Activated CD4-positive, alpha-beta T cell treated with anti-CD3 and anti-CD28 coated beads, Interleukin-2, amount 50 U/mL, for 4 hours (primary cell): ENCODE measurements around the gene TMTC4.
"Not testable (repeated sequence)": the region's sequence is repeated elsewhere in the genome, so short reads cannot be mapped to it uniquely, and the experiment has no call there.

Experiments
- DNase-seq, 2 experiments: peaks; one replicate each; pipeline ENCODE4 v3.0.0-alpha.2; 2020

Gene TMTC4

DNA sequence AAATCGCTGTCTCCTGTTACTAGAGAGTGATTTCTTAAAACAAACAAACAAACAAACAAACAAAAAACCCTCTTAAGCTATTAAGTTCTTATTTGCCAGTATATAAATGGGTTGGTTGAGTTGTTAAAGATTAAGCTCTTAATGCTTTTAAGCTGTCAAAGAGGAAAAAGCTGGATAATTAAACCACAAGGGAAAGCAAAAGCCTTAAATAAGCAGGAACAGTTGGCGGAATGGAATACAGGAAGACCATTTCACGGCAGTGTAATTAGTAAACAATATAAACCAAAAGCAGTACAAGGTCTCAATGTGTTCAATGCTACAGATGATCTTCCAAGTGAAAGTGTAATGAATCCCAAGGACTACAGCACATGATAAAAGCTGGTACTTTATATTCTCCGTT is 53.8 kb downstream of the TMTC4 start:
- DNase-seq = no peak

DNA sequence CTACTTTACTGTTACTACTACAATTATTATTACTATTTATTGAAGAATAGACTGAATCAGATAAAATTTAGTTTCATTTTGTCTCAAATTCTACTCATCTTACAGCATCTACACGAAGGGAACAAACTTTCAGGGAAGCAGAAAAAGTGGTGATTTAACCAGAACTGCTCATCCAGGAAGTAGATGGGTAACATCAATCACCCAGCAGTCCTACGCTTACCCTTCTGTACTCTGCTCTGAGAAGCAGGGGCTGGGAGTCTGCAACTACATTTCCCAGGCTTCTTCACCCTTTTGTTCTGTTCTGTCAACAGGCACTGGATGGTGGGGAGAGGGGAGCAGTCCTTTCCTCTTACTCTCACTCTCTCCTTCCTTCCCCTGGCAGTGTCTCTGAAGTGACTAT is 54.7 kb downstream of the TMTC4 start:
- no peak for DNase-seq

DNA sequence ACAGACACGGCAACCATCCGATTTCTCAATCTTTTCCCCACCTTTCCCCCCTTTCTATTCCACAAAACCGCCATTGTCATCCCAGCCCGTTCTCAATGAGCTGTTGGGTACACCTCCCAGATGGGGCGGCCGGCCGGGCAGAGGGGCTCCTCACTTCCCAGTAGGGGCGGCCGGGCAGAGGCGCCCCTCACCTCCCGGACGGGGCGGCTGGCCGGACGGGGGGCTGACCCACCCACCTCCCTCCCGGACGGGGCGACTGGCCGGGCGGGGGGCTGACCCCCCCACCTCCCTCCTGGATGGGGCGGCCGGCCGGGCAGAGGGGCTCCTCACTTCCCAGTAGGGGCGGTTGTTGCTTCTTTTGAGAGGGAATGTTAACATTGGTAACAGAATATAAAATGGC is 55.7 kb downstream of the TMTC4 start:
- DNase-seq = not testable (repeated sequence)

DNA sequence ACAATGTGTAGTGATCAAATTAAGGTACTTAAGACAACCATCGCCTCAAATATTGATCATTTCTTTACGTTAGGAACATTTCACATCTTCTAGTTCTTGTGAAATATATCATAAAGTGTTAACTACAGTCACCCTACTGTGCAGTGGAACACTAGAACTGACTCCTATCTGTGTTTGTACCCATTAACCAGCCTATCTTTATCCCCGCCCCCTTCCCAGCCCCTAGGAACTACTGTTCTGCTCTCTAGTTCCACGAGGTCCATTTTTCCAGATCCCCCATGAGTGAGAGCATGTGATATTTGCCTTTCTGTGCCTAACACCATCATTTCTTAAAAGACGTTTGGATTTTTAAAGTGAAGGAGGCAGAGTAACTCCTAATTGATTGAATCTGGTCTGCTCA is 61.6 kb downstream of the TMTC4 start:
- no peak for DNase-seq

DNA sequence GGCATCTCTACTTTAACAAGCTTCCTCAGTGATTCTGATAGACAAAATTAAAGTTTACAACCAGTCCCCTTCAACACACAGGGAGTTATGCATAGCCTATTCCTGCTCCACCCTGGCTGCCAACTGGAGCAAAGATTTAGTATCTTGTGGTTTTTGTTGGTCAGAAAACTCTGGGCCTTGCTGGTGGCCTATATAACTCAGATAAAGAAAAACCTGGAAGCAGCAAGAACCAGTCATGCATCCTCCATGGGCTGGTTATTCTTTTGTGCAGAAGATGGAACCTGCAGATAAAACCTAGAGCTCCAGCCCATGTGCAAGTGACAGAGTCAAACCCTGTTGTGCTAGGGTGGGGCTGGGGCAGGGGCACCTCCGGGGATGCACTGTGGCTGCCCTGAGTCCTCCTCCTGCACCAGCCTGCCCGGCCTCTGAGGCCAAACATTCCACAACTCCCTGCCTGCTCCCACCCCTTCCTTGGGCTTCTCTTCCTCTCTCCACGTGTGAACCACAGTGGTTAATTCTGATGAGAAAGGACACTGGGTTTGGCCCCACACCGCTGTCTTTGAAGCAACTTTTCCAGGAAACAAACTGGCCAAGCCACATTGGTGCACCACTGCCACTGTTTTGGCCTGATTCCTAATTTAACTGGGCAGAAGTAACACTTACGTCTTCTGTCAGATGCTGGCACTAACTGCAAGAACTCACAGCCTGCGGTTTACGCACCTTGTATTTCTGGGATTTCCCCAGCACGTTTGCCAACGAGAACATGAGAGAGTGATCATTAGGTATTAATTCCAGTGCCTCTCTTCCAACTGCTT is 62.7 kb downstream of the TMTC4 start:
- DNase-seq = no peak

DNA sequence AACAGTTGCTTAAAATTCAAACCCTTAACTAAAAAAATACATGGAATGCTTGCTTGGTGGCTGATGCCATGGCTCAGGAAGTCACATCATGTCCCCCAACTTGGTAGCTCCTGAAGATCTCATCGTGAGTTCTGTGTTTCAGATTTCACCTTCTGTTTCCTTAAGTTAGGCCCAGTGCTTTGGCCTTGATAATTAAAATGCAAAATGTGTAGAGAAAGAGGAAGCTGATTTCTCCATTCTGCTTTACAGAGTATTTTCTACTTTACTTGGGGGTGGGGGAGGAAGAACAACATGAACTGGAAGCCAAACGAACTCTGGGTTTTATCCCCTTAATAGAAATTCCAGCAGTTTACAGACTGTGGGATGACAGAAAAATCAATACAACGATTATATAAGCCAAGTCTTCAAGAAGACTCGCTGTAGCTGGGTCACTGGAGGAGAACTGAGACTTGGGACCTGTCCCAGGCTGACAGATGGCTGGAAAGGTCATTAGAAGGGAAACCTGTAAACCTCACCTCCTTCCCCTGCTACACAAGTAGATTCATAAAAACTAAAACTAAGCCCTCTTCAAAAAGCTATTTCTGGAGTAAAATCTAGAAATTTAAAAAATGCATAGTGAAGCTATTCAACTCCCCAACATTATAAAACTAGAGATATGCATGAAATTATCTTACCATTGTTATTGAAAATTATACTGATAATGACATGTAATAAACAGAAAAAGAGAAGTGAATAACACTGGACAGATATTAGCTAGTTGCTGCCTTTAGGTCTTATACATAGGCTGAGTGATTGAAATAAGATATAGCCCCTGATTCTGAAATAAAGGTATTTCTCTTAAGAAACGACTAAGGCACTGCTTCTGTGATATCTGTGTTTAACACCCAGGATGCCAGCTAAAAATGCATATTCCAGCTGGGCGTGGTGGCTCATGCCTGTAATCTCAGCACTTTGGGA is 63.9 kb downstream of the TMTC4 start:
- no peak for DNase-seq

DNA sequence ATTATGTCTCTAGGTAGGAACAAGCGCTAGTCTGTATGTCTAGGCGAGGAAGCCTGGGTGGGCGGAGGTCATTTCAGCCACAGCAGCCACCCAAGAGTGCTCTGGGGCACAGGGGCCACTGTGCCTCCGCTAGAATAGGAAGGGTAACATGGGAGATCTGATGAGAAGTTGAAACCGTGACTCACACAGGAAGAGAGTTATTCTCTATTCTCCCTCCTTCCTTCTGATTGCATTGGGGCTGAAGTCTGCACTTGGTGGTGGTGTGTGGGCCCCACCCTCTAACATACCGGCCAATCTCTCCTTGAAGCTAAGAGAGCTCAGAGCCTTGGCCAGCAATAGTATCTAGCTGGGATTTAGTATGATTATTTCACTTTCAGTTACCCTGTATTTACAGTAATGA is 65.7 kb downstream of the TMTC4 start:
- DNase-seq = no peak

DNA sequence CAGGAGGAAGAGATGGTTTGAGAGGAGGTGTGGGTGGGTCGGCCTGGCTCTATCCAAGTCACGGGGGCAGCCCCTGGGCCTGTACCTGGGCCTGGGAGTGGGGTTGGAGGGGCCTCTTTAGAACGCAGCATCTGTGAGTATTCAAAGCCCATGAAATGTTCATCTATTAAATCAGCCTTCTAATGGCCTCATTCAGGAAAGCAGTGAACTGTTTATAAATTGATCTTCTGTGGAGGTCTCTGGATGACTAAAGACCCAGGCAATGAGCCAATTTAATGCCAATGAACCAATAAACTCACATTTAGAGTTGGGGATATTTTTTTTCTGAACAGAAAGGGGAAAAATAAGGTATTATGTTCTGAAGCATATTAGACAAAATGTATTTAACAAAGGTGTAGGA is 66.1 kb downstream of the TMTC4 start:
- no peak for DNase-seq

DNA sequence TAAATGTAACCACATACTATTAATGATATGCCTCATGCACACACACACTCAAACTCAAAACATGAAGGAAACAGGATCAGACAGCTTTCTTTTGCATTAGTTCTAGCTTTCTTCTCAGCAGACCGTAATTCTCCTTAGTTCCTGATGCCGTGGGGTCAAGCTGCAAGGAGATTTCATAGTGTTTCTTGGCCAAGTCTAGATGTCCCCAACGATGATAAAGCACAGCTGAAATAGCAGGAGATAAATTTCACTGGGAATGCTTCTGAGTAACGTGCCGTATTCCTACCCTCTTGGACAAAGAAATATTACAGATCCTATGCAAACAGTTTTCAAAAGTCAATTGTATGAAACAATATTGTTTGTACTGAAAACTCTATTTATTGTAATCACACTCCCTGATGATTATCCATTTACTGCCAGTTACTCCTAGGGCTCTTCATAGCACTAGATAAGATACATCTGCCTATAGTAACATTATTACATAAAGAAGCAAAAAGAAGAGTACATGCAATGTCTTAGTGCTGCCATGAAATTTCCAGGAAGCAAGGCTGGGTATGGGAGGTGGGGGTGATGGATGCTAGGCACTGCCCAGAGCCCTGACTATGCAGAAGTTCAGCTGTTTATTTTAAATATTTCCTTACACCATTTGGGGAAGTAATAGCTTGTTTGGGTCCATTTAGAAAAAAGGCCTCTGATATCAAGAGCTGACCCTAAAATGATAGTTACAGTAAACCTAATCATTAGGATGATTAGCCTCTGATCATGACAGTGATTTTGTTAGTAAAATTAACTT is 69.5 kb downstream of the TMTC4 start:
- DNase-seq = no peak

DNA sequence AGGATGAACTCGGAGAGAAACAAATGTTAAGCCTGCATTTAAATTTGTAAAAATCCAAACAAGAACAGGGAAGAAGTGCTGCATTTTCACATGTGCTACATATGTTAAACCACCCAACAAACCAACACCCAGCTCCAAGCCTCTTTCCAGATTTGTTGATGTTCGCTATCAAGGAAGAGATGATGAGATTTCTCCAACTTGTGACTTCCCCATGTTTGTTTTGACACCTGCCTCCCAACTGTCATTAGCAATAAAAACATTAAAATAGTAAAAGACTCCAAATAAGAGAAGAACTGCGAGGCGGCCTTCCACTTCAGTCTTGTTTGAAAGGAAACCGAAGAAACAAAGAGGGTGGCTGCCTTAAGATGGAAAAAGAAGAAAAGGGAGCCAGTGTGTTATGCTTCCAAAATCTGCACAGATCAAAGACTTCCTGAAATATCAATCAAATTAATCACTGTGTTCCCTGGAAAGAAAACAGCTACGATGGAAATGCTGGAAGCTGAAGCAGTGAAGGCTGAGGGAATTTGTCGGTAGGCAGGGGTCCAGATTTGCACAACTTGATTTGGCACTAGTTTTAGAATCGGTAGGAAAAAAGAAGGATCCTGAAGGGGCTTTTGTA is 72.0 kb downstream of the TMTC4 start:
- no peak for DNase-seq

DNA sequence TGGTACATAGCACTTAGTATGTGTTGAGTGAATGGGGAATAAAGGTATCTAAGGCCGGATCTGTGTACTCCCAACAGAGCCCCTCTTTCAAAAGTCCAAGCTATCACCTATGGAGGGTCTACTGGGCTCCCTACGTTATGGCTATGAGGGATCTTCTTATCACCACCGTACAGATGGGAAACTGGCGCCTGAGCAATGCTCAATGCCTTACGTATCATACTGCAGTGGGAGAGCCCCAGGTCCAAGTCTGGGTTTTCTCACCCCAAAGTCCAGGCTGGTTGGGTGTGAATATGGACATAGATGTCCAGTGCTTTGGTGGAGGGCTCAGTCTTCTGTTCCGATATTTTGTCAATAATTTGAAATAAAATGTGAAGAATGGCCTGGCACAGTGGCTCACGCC is 72.9 kb downstream of the TMTC4 start:
- DNase-seq = no peak

DNA sequence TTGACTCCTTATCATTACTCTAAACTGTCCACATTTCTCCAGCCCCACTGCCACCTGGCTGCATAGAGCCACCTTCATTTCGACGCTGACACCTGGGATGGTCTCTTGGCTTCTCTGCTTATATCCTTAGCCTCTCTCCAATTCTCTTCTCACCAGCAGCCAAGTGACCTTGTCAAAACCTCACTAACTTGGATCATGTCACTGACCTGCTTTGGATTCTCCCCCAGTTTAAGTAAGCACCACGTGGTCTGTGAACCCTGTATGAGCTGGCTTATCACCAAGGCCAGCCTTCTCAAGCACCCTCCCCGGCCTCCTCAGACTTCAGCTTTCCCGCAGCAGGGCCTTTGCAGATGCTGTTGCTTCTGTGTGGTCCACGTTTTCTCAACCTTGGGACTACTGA is 73.7 kb downstream of the TMTC4 start:
- no peak for DNase-seq

DNA sequence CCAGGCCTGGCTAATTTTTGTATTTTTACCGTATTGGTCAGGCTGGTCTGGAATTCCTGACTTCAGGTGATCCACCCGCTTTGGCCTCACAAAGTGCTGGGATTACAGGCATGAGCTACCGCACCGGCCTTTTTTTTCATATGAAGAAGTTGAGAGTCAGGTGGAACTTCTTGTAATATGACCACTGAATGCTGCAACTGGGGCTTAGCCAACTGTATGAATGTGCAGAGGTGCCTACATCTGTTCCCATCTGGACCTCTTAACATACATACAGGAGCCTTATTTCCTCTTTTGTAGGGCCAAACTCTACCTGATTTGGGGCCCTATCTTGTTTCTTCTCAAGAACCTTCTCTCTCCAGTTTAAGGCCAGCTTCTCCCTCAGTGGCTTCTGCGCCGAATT is 74.1 kb downstream of the TMTC4 start:
- no peak for DNase-seq

DNA sequence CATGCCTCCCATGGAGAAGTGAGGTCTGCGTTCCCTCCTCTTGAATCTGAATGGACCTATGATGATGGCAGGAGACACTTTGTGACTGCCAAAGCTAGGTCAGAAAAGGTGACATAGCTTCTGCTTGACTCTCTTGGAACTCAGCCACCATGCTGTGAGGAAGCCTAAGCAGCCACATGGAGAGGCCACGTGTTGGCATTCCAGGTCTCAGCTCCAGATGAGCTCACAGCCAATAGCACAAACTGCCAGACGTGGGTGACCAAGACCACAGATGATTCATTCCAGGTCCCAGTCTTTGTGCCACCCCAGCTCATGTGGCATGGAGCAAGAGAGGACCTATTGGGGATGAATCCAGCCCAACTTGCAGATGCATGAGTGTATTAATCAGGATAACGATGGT is 77.3 kb downstream of the TMTC4 start:
- no peak for DNase-seq

DNA sequence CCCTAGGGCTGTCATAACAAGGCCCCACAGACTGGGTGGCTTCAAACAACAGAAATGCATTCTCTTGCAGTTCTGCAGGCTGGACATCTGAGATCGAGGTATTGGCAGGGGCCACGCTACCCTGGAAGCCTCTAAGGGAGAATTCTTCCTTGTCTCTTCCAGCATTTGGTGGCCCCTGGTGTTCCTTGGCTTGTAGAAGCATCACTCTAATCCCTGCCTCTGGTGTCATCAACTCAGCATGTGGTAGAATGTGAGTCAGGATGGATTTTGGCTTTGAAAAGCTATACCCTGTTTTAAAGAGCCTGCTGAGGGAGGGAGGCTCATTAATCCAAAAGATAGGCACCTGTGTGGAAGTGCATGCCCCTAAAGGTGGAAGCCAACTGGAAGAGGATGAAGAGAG is 78.1 kb downstream of the TMTC4 start:
- DNase-seq = no peak

DNA sequence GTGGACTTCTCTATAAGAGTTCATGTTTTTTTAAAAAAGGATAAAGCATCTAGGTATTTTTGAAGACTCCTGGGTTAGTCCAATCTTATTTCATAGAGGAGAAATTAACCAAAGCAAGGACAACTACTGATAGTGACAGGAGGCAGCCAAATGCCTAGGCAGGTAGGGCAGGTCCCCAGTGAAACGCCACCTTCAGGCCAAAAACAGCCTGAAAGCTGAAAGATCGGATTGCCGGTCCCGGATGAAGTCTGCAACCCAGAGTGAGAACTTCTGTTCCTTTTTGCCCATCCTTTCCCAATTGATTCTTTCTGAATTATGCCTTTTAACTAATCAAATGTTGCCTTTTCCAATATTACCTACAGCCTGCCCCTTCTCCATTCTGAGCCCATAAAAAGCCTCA is 79.9 kb downstream of the TMTC4 start:
- no peak for DNase-seq

DNA sequence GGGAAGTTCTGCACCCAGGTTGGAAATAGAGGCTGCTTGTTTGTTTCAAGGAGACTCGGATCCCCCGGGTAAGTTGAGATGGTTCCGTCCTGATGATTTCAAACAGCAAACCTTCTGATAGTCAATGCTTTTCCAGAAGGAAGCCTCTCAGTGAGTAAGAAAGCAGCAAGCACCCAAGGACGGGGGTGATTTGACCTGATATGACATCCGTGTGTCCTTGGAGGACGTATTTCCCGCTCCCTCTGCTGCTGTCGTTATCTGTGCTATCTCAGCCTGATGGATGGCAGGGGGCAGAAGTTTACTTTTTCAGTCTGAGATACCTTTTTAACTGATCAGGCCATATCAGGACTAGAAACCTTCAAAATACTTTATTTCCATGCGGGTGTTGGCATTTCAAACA is 80.3 kb downstream of the TMTC4 start:
- DNase-seq = no peak

DNA sequence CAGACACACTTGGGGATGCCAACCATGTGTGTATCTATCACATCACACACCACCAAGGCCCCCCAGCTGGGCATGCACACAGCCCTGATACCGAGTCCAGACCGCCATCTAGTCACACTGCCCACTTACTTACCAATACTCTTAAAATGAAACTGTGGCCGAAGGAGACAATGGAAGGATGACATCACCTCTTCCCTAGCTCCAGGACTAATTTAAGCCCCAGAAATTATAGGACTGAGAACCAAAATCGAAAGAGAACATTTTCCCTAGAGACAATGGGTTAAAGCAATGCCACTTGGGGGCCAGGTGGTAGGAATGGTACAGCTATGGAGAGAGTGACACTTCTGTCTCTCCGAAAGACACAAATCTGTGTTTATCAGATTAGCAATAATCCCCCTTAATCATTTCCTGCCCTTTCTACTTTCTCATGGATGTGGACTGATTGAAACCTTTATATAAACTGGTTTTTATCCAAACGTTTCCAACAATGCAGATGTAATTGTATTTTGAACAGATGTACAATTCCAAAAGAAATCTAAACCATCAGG is 85.3 kb downstream of the TMTC4 start:
- DNase-seq = no peak

DNA sequence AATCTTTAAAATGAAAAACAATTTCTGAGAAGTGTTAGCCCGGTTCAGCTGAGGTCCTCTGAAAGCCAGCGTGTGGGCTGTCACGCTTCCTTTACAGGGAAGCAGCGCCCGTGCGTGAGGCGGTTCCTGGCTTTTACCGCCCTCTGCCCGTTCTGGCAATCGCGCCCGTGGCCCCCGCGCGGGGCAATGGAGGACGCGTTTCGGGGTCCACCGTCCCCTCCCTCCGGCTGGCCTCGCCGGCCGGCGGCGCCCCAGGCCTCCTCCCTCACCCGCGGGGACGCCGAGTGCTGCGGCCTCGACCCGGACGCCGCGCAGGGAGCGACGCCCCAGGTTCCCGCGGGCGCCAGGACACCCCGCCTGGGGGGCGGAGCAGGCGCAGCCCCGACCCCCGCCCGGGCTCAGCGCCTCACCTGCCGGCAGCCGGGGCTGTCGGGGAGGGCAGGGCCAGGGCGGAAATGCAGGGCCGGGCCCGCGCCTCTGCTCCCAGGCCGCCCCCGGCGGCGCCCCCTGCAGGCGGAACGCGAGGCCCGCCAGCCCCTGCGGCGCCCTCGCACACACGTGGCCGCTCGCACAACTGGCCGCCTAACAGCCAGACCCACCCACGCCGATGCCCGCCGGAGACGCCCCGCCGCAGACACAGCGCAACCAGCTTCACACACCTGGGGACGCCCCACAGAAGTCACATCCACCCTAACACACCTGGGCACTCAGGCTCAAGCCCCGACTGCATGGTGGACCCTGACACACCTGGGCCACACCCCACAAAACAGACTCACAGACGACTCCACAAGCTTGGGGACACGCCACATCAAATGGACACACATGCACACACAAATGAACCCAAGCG is 86.0 kb downstream of the TMTC4 start, which contains the start of gene GGACT:
TSS of gene GGACT (minus strand) at position 459 of the 847 bp plus-strand sequence. CDS start 56,198 bp downstream, outside the sequence.
- peak; percentile 74 to 81 for DNase-seq

DNA sequence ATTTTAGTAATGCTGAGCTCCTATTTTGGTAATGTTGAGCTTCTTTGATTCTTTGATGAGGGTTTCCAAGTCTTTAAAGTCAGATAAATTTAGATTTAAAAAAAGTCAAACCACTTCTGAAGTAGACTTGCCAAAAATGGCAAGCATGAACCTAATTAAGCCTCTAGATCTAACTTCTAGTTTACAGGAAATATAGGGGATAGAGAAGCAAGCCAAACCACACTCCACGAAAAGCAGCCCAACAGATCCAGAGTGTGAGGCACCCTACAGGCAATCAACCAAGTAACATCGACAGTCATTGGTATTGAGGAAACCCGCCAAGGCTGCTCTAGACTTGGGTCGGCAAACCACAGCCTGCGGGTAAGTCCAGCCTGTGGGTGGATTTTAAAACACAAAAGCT is 89.7 kb downstream of the TMTC4 start:
- DNase-seq = no peak

DNA sequence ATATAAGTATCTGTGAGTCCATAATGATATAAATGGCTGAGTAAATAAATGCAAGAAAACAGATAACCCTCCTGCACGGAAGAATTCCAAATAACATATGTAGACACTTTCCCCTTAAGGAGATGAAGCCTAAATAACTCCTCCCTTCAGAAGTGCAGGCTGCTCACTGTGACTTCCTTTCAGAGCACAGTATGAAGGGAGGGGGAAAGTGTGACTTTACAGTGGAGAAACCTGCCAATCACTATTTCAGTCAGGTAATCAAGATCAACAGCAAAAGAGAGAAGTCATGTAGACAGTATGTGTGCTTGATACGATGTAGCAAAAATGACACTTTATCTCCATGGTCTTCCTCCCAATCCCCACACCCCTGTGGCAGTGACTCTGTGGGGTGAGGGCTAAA is 93.1 kb downstream of the TMTC4 start:
- no peak for DNase-seq
